ENCODE results near the gene PLXNA2. TPM values are rescaled to one million over a fixed set of nuclear protein-coding genes. Genes with fewer than 3 reads are reported as not detected.

PLXNA2 gene
- total and polyA plus RNA-seq, 2 of the 13 experiments (the other 11 are each of a cell fraction or from before 2014, with no cell fraction given), result 1.1 to 2.1 TPM

GRCh38 chr1:208258277-208258676 is 14.1 kb upstream of the PLXNA2 start (continued):
- TF ChIP-seq ATF6 (CRISPR knock-in tag; conservative IDR thresholded peaks at IDR 0.05) (no peak), TRIM22 (IDR thresholded peaks at IDR 0.05) (no peak), ZSCAN5A (CRISPR knock-in tag; IDR thresholded peaks at IDR 0.05; ENCODE audit: borderline replicate concordance) (no peak), ZNF44 (CRISPR knock-in tag; IDR thresholded peaks at IDR 0.05) (no peak), THAP7 (CRISPR knock-in tag; IDR thresholded peaks at IDR 0.05) (no peak), TCF7 (IDR thresholded peaks at IDR 0.05; ENCODE audit: low read depth) (no peak), HNRNPLL (IDR thresholded peaks at IDR 0.05; ENCODE audit: low read depth, low read length, poor library complexity, severe bottlenecking) (no peak), ZNF788 (CRISPR knock-in tag; IDR thresholded peaks at IDR 0.05; ENCODE audit: borderline replicate concordance) (no peak)

Data from HepG2 (cell line).